NOMO-1 treated with dmso at 0.1 percent for 144 hours (cell line): ENCODE data around the gene NXT1.
"Not testable (repeated sequence)": the region's sequence is repeated elsewhere in the genome, so short reads cannot be mapped to it uniquely, and the experiment has no call there.

ENCODE experiments used
- DNase-seq: peaks from one replicate; lab custom pipeline; 2025; ENCODE audit not compliant: unreplicated experiment; lab: John Stamatoyannopoulos, UW

Gene NXT1

DNA sequence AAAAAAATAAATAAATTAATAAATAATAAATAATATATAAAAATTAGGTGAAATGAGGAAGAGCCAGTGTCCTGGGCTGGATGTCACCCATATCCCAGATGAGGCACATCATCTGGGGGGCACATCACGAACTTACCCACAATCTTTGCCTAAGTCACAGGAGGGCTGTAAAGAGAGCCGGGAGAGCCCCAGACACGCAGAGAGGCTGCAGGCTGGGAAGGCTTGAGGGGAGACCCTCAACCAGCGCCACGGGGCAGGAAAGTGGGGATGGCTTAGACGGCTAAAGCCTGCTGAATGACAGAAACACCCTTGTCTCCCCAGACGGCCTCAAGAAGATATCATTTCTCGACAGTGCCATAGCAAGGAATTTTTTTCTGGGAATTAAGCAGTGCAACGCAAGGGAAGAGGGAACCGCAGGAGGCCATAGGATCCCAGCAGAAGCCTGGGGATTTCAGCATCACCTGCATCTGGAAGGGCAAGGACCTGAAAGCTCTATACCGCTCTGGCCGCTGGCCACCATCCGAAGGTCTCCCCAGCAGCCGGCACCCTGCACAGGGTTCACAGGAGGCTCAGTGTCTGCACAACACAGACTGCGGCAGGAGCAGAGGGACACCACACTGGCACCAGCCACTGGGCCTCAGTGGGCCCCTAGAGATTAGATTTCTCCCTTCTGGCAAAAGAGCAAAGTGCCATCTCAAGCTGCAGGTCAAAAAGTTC is 22.8 kb upstream of the NXT1 start:
- no peak for DNase-seq

DNA sequence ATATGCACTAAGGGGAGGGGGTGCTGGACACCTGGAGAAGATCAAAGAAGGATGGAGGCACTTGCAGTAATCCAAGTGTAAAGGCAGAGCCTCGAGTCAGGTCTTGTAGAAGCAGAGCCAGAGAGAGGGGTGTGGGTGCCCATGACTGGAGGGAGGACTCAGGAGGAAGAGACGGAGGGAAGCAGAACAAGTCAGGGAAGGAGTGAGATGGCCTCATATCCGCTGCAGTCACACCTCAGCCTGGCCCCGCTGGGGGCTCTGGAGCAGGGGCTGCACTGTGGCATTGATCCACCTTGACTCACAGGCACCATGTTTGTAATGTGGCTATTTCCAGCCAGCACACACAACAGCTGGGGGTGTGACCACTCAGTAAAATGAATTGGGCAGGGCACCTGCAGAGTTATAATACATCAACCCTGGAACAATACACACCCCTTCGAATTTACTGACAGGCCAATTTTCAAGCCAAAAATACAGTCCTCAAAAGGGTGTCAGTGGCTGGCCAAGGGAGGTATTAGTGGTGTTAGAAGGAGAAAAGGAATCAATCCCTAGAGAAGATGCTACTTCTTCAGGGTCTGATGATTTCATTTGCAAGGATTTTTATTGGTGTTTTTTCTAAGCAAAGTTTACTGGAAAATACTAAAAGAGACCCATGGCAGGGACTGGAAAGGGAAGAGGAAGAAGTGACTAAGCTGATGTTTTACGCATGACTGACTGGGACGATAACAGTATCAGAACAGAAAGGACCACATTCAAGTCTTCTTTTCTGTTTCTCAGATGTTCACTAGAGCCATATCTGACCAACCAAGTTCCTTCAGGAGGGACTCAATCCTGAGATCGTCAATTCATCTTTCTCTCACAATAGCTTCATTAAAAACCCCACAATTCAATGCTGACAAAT is 18.9 kb upstream of the NXT1 start:
- DNase-seq, result no peak

DNA sequence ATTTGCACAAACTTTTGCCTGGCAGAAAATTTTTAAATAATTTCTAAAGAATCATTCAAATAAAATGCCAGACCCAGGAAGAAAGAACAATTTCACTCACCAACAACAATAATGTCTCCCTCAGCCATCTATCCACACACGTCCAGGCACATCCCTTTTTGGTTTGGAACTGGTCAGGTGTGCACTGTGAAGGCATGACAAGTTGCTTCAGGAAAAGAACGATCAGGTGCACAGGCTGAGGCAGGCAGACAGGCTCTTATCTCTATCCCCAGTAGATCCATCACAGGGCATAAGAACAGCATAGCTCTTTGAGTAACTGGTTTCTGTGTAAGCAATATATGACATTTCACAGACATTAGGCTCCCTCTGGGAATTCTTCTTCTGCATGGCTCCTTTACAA is 18.1 kb upstream of the NXT1 start:
- DNase-seq, result no peak

DNA sequence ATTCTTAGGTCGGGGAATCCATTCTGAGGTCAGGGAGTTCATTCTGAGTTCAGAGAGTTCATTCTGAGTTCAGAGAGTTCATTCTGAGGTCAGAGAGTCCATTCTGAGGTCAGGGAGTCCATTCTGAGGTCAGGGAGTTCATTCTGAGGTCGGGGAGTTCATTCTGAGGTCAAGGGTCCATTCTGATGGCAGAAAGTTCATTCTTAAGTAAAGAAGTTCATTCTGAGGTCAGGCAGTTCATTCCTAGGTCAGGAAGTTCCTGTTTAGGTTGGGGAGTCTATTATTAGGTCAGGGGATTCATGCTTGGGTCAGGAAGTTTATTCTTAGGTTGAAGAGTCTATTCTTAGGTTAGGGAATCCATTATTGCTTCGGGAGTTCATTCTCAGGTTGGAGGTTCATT is 16.5 kb upstream of the NXT1 start:
- DNase-seq, result no peak

DNA sequence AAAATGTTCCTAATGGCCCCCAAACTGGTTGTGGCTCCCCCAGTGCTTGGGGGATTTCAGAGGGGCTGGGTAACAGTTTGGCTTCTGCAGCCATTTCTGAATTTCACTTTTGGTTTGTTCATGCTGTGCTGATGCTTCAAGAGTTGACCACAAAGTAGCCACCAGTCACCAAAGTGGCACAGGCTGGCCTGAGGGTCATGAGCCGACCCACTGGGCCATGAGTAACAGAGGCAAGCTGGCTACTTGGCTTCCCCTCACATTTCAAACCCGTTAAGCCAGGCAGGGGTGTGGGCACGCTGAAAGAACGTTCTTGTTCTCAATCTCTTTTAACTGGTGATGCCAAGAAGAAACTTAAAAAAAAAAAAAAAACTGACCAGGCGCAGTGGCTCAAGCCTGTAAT is 15.1 kb upstream of the NXT1 start:
- no peak for DNase-seq

DNA sequence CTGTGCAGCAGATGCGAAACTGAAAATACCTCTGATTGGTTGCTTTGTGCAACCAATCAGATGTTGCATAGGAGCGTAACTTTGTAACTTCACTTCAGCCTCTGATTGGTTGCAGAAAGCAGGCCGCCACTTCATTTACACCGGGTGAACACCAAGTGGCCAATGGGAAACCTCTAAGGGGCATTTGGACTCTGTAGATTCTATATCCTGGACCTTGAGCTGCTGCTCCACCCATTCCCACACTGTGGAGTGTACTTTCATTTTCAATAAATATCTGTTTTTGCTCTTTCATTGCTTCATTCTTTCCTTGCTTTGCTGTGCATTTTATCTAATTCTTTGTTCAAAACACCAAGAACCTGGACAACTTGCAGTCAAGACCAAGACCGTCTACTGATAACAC is 14.1 kb upstream of the NXT1 start:
- no peak for DNase-seq

DNA sequence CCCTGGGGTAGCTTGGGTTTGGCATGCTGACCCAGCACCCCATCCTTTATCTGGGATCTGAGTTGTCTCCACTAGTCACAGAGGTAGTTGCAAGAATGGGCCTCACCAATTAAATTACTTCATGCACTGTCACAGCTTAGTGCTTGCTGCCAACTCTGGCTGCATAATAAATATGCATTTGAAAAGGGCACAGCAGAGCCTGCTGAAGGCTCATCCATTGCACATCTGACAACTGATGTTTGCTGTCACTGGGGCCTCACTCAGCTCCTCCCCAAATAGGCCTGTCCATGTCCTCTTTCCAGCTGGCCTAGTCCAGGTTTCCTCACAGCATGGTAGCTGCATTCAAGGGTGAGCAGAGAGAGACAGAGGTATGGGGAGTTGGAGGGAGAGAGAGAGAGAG is 13.3 kb upstream of the NXT1 start:
- DNase-seq, result no peak

DNA sequence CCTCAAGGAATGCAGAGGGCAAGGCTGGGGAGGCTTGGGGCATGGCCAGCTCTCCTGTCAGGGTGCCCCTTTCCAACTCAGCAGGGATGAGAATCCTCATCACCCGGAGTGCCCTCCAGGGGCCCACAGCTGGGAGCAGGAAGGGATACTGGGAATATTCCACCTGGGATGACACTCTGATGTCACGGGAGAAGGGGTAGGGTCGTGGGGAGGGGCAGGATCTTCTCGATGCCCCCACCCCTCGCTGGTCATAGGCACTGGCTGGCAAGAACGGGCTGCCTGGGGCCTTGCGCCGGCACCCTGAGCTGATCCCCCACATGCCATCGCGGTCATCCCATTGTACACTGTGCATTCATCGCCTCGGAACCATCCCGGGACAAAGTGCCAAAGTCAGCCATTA is 10.6 kb upstream of the NXT1 start:
- no peak for DNase-seq

DNA sequence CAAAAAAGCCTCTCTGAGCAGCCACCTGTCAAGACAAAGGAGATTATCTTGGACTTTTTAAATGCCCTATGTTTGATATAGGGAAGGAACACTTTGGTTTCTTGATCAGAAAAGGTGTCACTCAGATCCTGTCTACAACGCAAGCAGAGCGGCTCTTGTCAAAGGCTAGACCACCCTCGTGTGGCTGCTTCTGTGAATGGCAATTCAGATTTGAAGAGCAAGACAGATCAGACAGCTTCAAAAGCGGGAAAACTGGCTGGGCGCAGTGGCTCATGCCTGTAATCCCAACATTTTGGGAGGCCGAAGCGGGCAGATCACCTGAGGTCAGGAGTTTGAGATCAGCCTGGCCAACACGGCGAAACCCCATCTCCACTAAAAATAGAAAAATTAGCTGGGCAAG is 10.1 kb upstream of the NXT1 start:
- no peak for DNase-seq

DNA sequence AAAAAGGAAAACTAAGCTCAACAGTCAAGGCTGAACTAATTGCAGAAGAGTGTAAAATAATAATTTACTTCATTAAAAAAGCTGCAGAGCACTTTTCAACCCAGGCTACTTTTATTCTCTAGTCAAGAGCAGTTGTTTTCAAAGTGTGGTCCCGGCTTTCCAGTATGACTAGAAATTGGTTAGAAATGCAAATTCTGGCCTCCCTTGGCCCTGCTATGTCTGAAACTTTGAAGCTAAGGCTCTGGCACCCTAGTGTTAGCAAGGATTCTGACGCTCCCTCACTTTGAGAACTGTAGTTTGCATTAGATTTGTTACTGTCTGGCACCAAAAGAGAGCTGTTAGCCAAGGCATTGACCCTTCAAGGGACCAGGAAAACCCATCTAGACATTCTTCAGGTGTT is 9.5 kb upstream of the NXT1 start:
- DNase-seq, result no peak

DNA sequence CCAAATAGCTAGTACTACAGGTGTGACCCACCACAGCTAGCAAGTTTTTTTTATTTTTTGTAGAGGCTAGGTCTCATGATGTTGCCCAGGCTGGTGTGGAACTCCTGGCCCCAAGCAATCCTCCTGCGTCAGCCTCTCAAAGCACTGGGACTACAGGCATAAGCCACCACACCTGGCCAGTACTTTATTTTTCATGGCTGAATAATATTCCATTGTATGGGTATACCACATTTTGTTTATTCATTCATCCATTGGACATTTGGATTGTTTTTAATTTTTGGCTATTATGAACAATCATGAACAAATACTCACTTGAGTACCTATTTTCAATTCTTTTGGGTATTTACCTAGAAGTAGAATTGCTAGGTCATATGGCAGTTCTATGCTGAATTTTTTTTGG is 7.0 kb upstream of the NXT1 start:
- DNase-seq, result no peak

DNA sequence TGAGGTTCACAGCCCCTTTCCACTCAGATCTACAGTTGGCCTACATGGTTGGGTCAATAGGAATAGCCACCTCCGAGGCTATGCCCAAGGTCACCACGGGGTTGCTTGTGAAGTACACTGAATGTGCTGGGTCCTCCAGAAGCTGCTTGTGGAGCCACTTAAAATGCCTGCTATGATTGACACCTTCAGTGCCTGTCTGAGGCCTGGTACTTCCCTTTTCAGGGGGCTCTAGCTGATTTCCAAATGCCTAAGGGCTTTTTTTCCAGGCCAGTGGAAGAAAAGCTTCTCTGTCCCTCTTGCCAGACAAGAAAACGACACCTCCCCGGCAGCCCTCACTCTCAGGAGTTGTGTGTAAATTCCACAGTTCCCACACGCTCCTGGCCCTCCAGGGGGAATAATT is 6.3 kb upstream of the NXT1 start:
- DNase-seq, result no peak

DNA sequence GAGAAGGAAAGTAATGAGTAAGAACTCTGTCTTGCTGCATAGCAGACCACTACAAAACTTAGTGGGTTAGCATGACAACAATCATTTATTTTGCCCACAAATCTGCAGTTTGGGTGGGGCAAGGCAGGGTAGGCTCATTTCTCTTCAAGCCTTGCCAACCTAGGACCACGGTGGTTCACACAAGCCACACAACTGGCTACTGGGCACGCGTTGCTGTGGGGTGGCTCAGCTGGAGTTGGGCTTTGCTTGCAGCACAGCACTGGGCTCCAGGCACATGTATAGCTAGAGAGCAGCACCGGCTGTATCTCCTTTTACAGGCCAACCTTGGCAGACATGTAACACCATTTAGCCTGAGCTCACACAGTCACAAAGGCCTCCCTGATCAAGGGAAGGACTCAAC is 4.6 kb upstream of the NXT1 start:
- no peak for DNase-seq

DNA sequence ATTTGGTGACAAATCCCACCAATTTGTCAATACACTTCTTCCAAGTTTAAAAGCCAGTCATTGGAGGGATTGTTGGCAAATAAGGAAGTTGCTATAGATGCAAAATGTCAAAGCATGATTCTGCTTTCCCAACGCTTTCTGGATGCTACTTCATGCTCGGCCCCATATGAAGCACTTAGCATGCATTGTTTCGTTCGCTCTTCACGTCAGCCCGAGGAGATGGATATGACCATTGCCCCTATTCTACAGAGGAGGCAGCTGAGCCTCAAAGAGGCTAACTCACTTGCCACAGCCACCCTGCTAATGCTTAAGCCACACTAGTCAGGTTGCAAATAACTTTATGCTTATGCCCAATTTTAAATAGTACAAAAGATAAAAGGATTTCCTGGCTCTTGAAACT is 2.8 kb upstream of the NXT1 start:
- no peak for DNase-seq

DNA sequence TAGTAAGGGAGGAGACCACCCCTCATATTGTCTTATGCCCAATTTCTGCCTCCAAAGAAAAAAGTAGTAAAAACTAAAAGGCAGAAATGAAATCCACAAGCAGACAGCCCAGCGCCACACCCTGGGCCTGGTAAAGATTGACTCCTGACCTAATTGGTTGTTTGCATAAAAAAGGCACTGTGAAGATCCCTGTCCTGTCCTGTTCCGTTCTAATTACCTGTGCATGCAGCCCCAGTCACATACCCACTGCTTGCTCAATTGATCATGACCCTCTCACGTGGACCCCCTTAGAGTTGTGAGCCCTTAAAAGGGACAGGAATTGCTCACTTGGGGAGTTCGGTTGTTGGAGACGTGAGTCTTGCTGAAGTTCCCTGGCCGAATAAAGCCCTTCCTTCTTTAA is 2.1 kb upstream of the NXT1 start:
- DNase-seq, result not testable (repeated sequence)

DNA sequence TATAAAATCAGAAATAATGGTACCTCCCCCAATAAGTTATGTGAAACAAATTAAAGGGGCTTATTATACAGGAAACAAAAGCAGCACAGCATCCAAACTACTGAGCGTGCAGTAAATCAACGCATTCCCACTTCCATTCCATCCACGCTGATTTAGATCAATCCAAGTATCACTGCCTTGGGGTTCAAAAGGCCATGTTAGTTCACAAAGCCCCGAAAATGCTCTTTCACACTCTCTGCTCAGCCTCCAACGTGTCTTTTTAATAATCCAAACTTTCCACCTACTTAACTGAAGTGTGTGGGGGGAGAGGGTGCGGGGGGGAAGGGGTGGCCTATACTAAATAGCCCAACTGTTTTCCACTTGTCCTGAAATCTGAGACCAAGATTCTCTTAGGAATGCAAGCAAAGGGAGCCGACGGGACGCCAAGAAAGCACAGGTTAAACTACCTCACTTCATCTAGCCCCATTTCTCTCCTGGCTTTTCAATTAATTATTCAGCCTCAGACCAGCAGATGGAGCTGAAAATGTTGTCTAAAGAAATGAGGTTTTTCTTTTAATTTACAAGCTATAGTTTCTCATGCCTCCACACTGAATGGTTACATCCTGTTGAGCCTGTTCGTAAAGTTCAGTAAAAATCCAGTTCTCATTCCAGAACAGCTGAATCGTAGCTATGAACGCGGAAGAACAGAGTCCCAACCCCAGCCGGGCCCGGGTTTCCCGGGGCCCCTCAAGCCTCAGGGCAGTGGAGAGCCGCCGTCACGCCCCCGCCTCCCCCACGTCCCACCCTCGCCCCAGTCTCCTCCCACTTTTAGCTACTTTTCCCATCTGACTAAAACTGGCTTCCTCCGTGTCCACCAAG is 1.0 kb upstream of the NXT1 start:
- DNase-seq, result peak; percentile 79

DNA sequence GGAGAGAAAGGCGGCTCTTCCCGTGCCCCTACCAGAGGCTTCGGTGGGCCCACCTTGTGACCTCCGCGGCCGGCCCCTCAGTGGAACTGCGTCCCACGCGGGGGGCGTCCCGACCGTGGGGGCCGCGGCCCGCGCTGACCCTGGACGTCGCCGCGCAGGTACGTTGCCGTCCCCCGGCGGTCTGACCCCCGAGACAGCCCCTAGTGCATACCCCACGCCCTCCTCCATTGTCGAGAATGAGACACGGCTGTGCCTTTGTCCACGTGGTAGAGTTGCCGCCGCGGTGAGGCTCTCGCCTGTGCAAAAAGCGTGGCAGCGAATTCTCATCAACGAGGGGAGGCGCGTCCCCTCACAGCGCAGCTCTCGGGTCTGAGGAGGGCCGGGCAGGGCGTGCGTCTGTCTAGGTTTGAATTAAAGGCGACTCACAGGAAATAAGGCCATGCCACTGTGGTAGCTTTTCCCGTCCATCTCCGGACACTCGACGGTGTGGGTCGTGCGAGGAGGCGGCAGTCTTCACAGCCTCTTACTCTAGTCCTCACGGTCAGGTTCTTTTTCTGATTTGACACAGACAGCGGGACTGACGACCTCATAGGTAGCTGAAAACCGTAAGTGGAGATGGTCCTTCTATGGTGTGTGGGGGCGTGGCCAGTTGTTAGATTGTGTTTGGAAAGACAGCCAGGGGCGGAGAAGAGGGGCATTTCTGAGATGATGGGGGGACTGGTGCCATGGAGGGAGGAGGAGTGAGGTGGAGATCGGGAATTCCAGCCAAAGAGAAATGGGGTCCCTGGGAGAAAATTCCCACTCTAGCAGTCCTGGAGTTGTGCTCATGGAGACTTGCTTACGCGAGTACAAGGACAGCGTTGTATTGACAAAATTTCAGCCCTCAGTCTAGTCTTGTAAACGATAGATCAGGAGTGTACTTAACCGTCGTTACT is 580 bp downstream of the NXT1 start:
- DNase-seq, result no peak

DNA sequence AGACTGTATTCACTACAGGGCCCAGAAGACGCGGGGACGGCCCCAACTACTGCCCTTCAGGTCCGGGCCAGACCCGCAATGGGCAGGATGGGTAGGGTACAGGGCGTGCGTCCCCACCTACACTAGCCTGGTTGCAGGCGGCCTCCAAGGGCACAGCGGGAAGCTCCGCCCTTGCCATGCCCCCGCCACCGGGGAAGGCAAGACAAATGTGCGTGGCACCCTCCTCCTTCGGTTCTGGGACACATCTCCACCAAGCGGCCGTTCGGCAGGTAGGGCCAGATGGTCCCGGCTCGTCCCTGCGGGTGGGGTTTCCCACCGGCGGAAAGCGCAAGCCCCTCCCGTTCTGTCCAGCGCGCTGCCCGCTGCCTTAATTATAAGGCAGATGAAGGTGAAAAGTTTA is 5.6 kb downstream of the NXT1 start:
- DNase-seq, result no peak

DNA sequence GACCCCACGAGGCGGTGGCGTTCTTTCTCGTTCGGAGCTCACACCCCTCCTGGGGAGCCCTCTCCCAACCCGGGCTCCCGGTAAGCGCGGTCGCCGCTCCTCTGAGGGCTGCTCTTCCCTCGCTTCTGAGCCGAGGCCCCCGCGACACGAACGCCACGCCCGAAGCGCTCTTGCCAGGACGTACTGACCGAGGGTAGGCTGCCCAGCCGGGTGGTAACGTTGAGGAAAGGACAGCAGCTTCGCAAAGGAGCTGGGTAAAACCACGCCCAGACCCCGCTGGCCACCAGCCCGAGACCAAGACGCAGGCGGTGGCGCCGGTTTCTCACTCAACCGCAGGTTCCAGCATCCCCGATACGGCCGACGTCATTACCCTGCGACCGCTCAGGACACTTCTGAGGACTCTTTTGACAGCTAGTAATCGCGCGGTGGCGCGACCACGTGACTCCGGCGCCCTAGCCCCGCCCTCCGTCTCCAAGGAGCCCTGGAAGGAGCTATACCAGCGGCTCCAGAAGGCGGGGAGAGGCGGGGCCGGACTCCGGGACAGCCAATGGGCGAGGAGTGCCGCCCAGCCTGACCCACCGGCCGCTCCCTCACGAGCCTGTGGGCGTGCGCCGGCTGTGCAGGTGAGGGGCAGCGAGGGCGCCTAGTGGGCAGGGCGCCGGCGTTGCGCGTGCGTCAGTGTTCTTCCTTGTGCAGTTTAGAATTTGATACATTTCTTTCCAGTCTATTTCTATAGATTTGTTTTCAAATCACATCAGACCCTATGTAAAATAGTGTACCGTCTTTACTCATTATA is 7.4 kb downstream of the NXT1 start:
- DNase-seq, result peak; percentile 97

DNA sequence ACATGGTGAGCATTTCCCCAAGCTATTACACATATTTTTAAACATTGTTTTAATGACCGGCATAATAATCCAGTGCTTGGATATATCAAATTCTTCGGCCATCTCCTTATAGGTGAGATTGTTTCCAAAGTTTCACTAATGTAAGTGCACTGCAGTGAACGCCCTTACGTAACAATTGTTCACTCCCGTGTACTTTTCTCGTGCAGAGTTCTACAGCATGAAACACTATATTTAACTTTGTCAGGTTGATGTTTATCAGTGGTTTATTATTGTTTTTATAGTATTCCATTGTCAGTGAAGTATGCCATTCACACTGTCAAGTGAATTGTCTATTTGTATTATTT is 7.9 kb downstream of the NXT1 start:
- no peak for DNase-seq
